ENCODE data around the gene SPSB1. TPM values are rescaled to one million over a fixed set of nuclear protein-coding genes. Genes with fewer than 3 reads are reported as not detected.

SPSB1 gene
- total and polyA plus RNA-seq, 10 of the 15 experiments (the other 5 are each of a cell fraction or from before 2014, with no cell fraction given) = 0.02 to 2.0 (median 0.90) TPM; not detected in 1

DNA sequence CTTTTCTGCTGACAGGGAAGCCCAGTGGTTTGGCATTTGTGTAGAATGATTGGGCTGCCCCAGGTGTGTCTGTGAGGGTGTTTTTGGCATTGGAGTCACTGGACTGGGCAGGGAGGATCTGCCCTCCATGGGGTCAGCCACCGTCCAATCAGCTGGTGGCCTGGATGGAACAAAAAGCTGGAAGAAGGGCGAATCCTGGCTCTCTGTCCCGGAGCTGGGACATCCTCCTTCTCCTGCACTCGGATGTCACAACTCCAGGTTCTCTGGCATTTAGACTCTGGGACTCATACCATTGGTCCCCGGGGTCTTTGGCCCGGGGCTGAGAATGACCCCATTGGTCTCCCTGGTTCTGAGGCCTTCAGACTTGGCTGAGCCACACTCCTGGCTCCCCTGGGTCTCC is 11.2 kb downstream of the SPSB1 start:
- no peaks in the 10 kb centered on the region for H3K9me3 ChIP-seq (replicated peaks; ENCODE audit: control insufficient read depth, insufficient read depth, low read length)
- H2AFZ ChIP-seq (ENCODE audit: control insufficient read depth, low read depth, low read length) = no peak overlapping the region
- TF ChIP-seq GABPA (IDR thresholded peaks at IDR 0.05; ENCODE audit: low read depth) = no peak
- TF ChIP-seq, protein P1, sequence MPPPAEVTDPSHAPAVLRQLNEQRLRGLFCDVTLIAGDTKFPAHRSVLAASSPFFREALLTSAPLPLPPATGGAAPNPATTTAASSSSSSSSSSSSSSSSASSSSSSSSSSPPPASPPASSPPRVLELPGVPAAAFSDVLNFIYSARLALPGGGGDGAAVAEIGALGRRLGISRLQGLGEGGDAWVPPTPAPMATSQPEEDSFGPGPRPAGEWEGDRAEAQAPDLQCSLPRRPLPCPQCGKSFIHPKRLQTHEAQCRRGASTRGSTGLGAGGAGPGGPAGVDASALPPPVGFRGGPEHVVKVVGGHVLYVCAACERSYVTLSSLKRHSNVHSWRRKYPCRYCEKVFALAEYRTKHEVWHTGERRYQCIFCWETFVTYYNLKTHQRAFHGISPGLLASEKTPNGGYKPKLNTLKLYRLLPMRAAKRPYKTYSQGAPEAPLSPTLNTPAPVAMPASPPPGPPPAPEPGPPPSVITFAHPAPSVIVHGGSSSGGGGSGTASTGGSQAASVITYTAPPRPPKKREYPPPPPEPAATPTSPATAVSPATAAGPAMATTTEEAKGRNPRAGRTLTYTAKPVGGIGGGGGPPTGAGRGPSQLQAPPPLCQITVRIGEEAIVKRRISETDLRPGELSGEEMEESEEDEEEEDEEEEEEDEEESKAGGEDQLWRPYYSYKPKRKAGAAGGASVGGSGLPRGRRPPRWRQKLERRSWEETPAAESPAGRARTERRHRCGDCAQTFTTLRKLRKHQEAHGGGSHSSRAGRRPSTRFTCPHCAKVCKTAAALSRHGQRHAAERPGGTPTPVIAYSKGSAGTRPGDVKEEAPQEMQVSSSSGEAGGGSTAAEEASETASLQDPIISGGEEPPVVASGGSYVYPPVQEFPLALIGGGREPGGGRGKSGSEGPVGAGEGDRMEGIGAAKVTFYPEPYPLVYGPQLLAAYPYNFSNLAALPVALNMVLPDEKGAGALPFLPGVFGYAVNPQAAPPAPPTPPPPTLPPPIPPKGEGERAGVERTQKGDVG (CRISPR knock-in tag; IDR thresholded peaks at IDR 0.05) = no peak
- TF ChIP-seq ESRRA (IDR thresholded peaks at IDR 0.05; ENCODE audit: low read length) = no peak
- TF ChIP-seq ZZZ3 (IDR thresholded peaks at IDR 0.05; ENCODE audit: control insufficient read depth, insufficient read length, low read depth) = no peak
- TF ChIP-seq NR2C2 (IDR thresholded peaks at IDR 0.05; ENCODE audit: borderline replicate concordance, control insufficient read depth, insufficient read length, low read depth) = no peak
- no peak for TF ChIP-seq TCF3 (IDR thresholded peaks at IDR 0.05; ENCODE audit: borderline replicate concordance, insufficient read depth, low read depth, low read length)
- no peak for TF ChIP-seq NFIC (IDR thresholded peaks at IDR 0.05; ENCODE audit: low read depth, low read length)
- DNase-seq (ENCODE audit: low read depth, low spot score) (no peak), ATAC-seq (no peak), FAIRE-seq (no peak)
- in situ Hi-C loops (cut with MboI) (no loop called here), intact Hi-C loops (cut with micrococcal nuclease; ENCODE audit: unreplicated experiment) (no loop called here)
- WGBS (ENCODE audit: insufficient coverage, insufficient replicate concordance, low lambda C conversion rate, missing lambda C conversion rate) = 55% methylated on average over 6 of the region's 6 CpGs
- no peak overlapping the region for H3K9ac ChIP-seq (ENCODE audit: control insufficient read depth, insufficient read depth, low read length)
- H3K4me2 ChIP-seq (ENCODE audit: control insufficient read depth, insufficient read depth) = no peak overlapping the region
- no peaks in the 10 kb centered on the region for H3K79me2 ChIP-seq (ENCODE audit: control insufficient read depth, insufficient read depth, low read length)
- H3K4me1 ChIP-seq (ENCODE audit: control insufficient read depth, insufficient read depth, low read length) = no peaks in the 10 kb centered on the region
- ChIA-PET SMC1A (ENCODE audit: uncharacterized antibody, unreplicated experiment) (interaction anchor here (1.6 kb wide), 1 partner anchor 187 kb away, joined by 4 read pairs; no protein-coding TSS in a partner anchor), CTCF (interaction anchor here (2.4 kb wide), 1 partner anchor 152 kb away, joined by 6 read pairs; no protein-coding TSS in a partner anchor), RAD21 (ENCODE audit: unreplicated experiment) (no interaction called here), POLR2A (no interaction called here)
- H3K27me3 ChIP-seq (replicated peaks in 1 of 2; ENCODE audit: control insufficient read depth in 2 of 2, insufficient read depth in 2 of 2, low read length in 1 of 2) = no peaks in the 10 kb centered on the region; a peak in 1 of 4 replicates
- H3K36me3 ChIP-seq (ENCODE audit: control insufficient read depth in 2 of 2, insufficient read depth in 2 of 2, low read length in 1 of 2) = no peaks in the 10 kb centered on the region
- no TSS peak for BruUV-seq (replicated peaks)
- H4K20me1 ChIP-seq (ENCODE audit: control insufficient read depth, insufficient read depth) = no peaks in the 10 kb centered on the region
- no peak overlapping the region for H3K27ac ChIP-seq (ENCODE audit: control insufficient read depth, insufficient read depth)
- no peak overlapping the region for H3K4me3 ChIP-seq

Data from GM12878 (cell line).